Measurements from ENCODE around the gene MMP25. TPM values are rescaled to one million over a fixed set of nuclear protein-coding genes. Genes with fewer than 3 reads are reported as not detected.
A peak's percentile ranks its signal among the peaks of the same experiment; 100 is the strongest.

Gene MMP25
- total RNA-seq, 1 experiment from 2014 or later, result 0.25 TPM

GRCh38 chr16:3015865-3016521, 30.4 kb upstream of the MMP25 start:
- no peak for DNase-seq (ENCODE audit: extremely low read depth, low read depth)

DNA sequence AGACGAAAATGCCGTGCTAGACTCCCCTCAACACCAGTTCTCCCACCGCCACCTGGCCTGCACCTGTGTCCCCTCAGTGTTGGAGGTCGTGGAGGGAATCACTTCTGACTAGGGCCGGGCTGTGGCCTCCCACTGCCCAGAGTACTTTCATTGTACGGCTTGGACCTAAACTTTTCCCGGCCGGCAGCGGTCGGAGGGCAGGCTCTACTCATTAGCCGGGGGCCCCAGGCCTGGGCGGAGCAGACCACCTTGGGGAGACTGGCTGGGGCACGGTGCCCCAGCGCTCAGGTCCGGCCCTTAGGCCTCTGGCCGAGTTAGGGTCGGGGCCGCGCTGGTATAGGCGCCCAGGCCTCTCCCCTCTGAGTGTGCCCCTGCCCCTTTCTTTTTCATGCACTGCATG, 29.0 kb upstream of the MMP25 start:
- no peak for DNase-seq (ENCODE audit: extremely low read depth, low read depth)

GRCh38 chr16:3017794-3018506, 28.4 kb upstream of the MMP25 start, which contains the start of gene CLDN6:
Gene CLDN6 (minus strand): TSS chr16:3018183. CDS start chr16:3016021, 2,162 bp downstream.
- DNase-seq (ENCODE audit: extremely low read depth, low read depth), result no peak

DNA sequence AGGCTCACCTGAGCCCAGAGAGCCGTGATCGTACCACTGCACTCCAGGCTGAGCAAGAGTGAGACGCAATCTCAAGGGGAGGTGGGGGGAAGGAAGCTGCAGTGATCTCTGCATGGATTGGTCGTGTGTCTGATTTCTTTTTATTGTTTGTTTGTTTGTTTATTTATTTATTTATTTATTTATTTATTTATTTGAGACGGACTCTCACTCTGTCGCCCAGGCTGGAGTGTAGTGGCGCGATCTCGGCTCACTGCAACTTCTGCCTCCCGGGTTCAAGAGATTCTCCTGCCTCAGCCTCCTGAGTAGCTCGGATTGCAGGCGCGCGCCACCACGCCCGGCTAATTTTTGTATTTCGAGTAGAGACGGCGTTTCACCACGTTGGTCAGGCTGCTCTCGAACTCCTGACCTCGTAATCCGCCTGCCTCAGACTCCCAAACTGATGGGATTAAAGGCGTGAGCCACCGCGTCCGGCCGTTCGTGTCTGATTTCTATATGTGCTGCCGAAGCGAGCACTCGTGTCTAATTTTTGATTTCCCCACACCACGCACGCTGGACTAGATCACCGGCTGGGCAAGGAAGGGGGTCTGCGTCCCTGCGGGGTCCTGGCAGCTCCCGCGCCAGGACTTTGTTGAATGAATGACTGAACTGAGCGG, 26.6 kb upstream of the MMP25 start:
- no peak for DNase-seq (ENCODE audit: extremely low read depth, low read depth)

GRCh38 chr16:3020247-3020603, 26.1 kb upstream of the MMP25 start, which contains the start of gene TNFRSF12A:
Gene TNFRSF12A (plus strand): TSS chr16:3020368. CDS start chr16:3020398, 30 bp downstream.
- DNase-seq (ENCODE audit: extremely low read depth, low read depth), result peak; percentile 80

GRCh38 chr16:3020604-3021448, 25.5 kb upstream of the MMP25 start:
- peak; percentile 80 for DNase-seq (ENCODE audit: extremely low read depth, low read depth)

GRCh38 chr16:3021449-3022207, 24.7 kb upstream of the MMP25 start:
- peak; percentile 79 for DNase-seq (ENCODE audit: extremely low read depth, low read depth)

DNA sequence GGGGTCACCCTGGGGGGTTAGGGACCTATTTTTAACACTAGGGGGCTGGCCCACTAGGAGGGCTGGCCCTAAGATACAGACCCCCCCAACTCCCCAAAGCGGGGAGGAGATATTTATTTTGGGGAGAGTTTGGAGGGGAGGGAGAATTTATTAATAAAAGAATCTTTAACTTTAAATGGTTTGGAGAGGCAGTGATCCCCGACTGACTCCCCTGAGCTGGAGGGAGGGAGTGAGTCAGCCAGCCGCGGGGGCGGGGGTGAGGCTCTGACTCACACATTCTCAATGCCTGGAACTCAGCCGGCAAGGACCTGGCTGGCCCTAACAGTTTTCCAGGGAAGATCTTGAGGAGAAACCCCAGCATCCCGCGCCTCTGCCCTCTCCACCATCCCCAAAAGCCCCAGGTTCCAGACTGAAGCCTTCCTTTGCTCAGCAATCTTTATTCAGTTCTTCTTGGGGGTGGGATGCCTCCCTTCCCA, 24.1 kb upstream of the MMP25 start:
- DNase-seq (ENCODE audit: extremely low read depth, low read depth), result peak; percentile 90

DNA sequence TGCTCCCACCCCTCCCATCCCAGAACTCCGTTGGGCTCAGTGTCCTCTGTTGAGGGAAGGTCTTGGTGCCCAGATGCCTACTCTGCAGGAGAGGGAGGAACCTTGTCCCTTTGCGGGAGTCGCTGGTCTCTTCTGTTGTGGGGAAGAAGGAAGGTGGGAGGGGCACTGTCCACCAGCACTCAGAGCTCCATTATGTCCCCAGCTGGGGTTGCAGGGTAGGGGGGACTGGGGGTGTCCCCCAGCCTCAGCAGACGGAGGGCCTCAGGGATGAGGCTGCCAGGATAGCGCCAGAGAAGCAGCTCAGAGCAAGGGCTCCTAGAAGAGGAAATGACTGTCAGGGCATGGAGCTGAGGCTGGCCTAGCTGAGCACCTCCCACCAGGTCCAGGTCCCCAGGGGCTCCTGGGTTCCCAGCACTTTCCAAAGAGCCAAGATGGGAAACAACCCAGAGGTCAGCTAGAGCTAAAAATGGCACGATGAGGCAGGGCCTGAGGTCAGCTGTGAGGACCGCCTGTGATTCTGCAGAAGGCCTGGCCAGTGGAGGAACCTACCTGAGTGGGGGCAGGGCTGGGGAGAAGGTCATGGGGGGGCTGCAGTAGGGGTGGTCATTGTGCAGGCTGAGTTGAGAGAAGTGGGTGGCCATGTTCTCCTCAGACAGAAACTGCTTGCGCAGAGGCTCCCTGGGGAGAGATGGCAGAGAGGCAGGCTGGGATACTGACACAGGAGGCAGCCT, 23.5 kb upstream of the MMP25 start:
- DNase-seq (ENCODE audit: extremely low read depth, low read depth), result no peak

DNA sequence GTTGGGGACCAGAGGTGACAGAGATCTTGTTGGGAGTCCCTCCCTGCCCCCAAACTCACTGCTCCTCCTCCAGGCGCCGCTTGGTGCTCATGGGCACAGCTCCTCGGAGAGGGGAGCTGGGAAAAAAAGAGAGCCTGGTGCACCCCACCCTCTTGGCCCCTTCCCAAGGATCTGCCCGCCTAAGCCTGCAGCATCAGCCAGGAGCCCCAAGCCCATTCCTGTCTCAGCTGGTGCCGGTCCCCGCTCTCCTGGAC, 23.0 kb upstream of the MMP25 start:
- peak; percentile 69 for DNase-seq (ENCODE audit: extremely low read depth, low read depth)

DNA sequence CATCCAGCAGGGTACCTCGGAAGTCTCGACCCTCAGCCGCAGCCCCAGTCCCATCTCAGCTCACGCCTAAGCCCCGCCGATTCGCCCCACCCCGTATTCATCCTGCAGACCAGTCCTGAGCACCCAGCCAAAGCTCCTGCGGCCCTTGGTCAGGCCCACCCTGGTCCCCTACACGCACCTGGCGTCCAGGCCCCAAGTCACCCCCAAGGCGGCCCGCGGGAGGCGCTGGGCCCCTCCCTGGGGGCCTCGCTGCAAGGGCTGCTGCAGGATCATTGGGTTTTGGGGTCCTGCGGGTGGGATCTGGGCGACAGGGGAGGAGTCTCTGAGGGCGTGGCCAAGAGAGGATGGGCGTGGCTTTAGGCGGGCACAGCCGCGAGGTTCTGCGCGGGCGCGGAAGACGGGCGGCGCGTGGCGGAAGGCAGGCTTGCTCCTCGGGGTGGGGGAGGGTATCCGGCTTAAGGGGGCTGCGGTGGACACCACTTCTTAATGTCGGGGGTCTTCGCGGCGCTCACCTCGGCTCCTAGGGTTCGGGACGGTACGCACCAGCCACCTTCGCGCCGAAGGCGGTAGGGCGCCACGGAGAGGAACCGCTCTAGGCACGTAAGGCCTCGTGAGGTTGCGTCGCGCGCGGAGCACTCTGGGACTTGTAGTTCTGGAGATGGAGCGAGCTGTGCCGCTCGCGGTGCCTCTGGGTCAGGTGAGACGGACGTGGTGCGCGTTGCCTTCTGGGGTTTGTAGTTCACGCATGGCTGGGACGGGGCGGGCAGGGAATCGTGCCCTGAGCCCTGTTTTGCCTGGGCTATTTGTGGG, 22.5 kb upstream of the MMP25 start, which contains the start of the genes HCFC1R1 and THOC6:
HCFC1R1 (minus strand) TSS at position 274 of the 810 bp plus-strand sequence; CDS start at position 273, 1 bp downstream.
THOC6 (plus strand) TSS at position 367 of the 810 bp plus-strand sequence; CDS start at position 659, 292 bp downstream.
- DNase-seq (ENCODE audit: extremely low read depth, low read depth), result peak; percentile 97

- no peak for DNase-seq (ENCODE audit: extremely low read depth, low read depth)
Measured at GRCh38 chr16:3025032-3026002, 21.0 kb upstream of the MMP25 start.

DNA sequence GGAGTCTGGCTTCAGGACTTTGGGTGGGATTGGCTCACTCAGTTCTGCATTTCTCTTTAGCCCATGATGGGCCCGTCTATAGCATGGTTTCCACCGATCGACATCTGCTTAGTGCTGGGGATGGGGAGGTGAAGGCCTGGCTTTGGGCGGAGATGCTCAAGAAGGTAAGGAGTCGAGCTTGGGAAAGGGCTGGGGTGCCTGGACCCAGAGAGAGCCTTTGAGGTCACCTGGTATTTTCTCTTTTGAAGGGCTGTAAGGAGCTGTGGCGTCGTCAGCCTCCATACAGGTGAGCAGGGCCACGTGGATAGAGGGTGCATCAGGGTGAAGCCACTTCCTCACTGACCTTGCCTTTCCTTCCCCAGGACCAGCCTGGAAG, 20.4 kb upstream of the MMP25 start:
- no peak for DNase-seq (ENCODE audit: extremely low read depth, low read depth)

DNA sequence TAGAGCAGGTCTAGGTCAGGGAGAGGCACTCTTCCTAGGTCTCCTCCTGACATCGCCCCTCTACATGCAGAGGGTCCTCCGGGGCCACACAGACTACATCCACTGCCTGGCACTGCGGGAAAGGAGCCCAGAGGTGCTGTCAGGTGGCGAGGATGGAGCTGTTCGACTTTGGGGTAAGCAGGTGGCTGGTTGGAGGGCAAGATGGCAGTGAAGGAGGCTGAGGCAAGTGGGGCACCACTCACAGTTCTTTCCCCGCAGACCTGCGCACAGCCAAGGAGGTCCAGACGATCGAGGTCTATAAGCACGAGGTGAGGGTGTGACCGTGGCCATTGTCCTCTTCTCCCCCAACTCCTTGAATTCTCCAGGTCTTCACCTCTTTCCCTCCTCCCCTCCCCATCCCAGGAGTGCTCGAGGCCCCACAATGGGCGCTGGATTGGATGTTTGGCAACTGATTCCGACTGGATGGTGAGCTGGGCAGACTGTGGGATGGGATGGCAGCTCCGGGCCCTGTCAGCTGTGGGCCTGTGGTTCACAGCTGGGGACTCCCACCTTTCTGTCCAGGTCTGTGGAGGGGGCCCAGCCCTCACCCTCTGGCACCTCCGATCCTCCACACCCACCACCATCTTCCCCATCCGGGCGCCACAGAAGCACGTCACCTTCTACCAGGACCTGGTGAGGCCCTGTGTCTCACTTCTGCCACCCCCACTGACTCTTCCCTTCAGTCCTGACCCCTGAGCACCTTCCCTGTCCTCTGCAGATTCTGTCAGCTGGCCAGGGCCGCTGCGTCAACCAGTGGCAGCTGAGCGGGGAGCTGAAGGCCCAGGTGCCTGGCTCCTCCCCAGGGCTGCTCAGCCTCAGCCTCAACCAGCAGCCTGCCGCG, 19.5 kb upstream of the MMP25 start:
- no peak for DNase-seq (ENCODE audit: extremely low read depth, low read depth)

DNA sequence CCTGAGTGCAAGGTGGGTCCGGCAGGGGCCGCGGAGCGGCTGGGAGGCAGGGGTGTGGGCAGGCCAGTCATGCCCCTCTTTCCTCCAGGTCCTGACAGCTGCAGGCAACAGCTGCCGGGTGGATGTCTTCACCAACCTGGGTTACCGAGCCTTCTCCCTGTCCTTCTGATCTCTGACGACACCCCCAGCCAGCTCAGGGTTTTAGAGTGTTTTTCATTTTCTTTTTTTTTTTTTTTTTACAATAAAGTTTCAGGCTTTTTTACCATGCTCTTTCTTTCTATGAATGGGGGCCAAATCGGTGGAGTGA, 18.9 kb upstream of the MMP25 start:
- DNase-seq (ENCODE audit: extremely low read depth, low read depth), result no peak

GRCh38 chr16:3027983-3028715, 18.2 kb upstream of the MMP25 start:
- DNase-seq (ENCODE audit: extremely low read depth, low read depth), result peak; percentile 87
